Astrocyte of the hippocampus (primary cell): ENCODE results near the gene AGPAT4.

Experiments
- DNase-seq: peaks from one replicate; pipeline ENCODE4 v3.0.0; 2011; ENCODE audit warnings: low read depth, low spot score

AGPAT4 gene

GRCh38 chr6:161281092-161281491 lies 7.2 kb upstream of the AGPAT4 start:
- DNase-seq = no peak

DNA sequence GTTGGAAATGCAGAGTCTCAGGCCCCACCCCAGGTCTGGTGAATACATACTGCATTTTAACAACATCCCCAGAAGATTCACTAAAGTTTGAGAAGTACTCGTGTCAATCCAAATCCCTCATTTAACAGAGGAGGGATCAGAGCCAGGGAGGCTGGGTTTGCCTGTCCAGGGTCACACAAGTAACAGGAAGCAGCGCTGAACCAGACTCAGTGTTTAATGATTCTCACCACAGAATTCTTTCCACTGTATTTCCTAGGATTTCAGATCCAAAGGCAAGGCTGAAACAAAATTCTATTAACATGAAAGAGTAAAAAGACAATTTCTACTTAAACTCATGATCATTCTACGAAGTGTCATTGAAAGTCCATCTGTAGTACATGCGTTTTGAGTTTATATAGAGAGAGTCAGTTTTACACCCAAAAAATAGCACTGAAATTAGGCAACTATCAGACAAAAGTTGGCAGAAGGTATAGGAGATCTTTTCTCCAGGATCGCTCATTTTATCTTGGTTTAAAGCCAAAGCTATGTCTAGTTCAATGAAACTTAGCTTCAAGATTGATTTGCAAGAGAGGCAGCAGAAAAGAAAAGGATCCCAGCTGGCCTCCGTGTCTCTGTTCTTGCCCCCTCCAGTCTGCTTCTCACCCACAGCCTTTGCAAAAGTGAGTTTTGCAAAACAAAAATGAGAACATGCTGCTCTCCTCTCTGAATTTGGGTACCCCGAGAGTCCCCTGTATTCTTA lies 6.0 kb upstream of the AGPAT4 start:
- DNase-seq = no peak

DNA sequence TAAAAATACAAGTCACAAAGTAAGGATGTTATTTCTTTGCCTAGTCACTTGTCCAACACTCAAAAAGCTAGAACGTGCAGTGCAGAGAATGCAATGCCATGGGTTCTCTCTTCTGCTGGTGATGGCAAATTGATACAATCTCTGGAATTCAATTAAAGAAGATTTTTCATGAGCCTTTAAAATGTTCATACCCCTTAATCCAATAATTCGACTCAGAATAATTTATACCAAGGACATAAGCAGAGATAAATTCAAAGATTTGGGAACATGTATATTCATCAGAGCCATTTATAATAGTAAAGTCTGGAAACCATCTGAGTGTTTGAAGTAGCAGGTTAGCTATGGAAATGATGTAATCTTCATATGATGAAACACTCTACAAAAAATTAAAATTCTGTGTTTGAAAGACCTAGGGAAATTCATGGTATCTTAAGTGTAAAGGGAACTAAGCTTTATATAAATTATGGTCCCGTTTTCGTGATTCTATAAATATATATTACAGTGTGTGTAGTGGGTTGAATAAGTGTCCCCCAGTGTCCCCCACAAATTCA lies 2.8 kb upstream of the AGPAT4 start:
- DNase-seq = no peak

DNA sequence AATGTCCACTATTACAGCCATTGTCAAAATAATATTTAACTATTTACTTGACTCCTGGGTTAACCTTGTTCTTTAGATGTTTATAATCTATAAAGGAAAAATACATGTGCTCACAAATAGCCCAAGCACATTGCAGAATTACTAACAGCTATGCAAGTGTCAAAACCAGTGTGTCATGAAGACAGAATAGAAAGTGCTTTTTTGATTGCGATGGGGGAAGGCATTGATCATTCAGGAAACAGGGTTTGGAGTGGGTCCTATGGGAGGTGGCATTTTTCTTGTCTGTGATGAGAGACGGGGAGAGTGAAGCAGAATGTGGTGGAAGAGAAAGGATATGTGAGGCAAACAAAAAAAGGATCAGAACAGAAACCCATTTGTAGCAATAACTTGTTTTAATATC lies 1.0 kb upstream of the AGPAT4 start:
- DNase-seq = no peak

- DNase-seq = no peak
Observed at GRCh38 chr6:161274488-161274858, 612 bp upstream of the AGPAT4 start.

GRCh38 chr6:161273274-161273751 lies 548 bp downstream of the AGPAT4 start:
- DNase-seq = peak; percentile 78

DNA sequence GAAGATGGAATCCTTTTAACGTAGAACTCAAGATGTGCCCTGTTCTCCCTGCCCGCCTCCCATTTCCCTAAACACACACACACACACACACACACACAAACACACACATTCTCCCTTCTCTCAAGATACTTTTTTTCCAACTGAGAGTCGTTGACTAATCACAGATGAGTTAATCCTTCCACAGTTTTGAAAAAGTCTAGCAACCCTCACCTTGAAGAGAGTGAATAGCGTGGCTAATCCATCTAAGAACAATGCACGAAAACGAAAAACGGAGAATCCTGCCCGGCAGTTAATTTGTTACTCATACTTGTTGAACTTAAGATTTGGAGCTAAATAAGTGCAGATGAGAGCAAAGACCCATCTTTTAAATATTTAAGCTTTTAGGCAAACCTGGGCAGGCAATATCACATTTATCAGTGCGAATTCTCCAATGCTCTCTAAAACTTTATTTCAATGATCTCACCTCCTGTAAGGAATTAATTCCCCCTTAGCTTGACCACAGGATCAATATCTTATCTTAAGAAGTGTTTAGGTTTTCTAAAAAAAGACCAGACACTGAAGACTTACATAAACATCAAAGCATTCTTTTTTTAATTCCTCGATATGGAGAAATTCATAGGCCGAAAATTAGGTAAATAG lies 1.1 kb downstream of the AGPAT4 start:
- DNase-seq = peak; percentile 66

- no peak for DNase-seq
Observed at GRCh38 chr6:161271343-161272030, 2.4 kb downstream of the AGPAT4 start.

DNA sequence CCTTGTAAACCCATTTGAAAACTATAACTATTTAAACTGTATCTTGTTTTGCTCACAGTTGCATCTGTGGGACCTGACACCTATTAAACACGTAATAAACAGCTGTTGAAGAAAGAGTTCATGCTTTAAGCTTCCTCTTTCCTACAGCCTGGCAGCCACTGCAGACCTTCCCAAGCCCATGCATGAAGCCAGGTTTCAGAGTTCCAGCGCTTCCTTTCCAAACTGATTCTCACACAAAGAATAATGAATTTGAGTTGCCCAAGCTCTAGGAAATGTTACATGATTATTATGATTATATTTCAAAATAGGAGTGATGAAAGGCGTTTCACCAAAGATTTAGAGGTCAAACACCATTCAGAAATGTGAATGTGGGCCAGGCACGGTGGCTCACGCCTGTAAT lies 3.7 kb downstream of the AGPAT4 start:
- no peak for DNase-seq

DNA sequence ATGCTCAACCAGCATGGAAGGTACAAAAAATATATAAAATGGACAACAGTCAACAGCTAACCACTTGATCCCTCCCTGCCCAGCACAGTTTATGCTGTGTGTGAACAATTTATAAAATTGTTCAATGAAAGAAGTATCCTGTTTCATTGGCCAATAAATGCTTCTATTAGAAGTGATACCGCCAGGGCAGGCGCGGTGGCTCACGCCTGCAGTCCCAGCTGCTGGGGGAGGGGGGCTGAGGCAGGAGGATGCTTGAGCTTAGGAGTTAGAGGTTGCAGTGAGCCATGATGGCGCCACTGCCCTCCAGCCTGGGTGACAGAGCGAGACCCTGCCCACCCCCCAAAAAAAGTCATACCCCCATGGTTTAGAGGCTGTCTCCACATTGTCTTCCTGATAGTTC lies 4.6 kb downstream of the AGPAT4 start:
- DNase-seq = no peak

DNA sequence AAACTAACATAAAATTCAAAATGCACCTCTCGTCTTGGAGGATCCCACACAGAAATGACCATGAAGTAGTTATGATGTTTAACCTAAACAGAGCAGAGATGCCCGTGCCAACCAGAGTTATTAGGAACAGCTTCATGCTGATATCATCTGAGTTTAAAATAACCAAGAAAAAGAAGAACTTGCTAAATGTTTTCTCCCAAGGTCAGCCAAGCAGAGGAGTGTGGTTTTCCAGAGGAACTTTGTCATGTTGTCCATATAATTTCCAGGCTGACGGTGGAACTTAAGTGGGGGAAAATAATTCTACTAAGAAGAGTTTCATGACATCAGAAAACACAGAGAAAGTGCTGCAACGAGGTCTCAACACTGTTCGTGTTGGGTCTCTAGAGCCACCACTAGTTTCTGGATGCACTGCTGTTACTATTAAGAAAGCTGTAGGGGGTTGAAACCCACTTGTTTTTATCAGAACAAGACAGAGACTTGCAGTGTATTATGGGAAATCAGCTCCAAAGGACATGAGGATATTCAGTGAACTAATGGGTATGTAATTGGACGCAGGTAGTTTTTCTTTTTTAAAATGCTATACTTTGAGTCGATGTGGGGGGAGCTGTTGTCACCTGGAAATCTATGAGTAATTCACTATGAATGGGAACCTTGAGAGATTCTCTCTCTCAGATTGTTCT lies 5.2 kb downstream of the AGPAT4 start:
- no peak for DNase-seq

DNA sequence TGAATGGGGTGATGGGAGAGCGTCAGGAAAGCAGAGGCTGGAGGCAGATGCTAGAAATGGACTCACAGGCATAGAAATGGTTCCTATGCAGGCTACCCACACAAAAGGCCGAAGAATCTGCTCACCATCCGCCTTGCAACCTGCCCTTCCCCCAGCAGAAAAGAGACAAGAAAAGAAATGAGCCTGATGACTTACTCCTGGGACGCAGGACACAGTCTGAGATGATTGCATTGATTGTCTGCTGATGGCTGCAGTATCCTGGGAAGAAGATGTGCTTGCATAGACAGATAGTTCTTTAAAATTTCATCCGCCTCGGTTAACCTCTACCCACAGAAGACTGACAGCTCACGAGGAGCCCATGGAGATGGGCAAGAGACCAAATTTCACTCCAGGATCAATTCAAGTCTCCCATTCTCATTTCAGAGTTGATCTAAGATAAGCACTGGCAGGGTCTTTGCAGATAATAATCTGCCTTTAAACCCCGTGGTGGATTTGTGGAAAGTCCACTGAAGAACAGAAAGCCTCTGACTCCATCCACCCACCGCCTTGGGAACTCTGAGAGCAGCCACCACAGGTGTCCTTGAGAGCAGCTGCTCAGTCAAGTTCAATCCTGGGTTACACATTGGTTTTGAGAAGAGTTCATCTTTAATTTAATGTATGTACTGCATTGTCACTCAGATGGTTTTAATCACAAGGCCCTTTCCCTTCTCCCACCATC lies 7.2 kb downstream of the AGPAT4 start:
- DNase-seq = no peak

DNA sequence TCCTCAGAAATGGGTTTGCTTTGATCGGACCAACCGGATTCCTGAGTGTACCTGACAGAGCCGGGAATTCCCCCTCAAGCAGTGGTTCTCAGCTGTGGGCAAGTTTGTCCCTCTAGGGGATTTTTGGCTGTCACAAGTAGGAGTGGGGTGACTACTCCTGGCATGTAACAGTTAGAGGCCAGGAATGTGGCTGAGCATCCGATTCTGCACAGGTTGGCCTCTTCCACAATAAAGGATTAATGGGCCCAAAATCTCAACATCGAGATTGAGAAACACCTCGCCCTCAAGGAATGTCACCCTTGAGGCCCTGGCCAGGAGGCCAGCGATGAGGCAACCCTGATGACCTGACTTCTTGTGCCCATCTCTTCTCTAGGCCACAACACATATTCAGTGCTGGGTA lies 7.9 kb downstream of the AGPAT4 start:
- DNase-seq = peak; percentile 32

GRCh38 chr6:161265554-161265953 lies 8.3 kb downstream of the AGPAT4 start:
- DNase-seq = no peak

DNA sequence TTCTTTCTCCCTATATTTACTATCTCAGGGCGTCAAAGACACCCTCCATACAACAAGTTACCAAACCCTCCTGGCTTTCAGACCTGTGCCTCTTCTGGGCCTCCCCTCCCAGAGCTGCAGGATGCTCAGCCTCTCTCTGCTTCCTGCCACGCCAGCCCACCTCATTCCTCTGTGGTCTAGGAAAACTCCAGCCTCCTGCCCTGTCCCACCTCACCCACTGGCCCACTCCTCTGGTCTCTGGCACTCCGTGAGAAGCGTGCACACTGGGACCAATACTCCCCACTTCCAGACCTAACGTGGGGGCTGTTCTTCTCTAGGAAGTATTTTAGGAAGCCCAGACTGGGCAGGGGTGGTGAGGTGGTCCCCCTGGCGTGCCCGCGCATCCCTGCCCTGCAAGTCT lies 9.7 kb downstream of the AGPAT4 start:
- no peak for DNase-seq

- DNase-seq = no peak
Observed at GRCh38 chr6:161261816-161262215, 12.0 kb downstream of the AGPAT4 start.

- peak; percentile 54 for DNase-seq
Observed at GRCh38 chr6:161261325-161261724, 12.5 kb downstream of the AGPAT4 start.

DNA sequence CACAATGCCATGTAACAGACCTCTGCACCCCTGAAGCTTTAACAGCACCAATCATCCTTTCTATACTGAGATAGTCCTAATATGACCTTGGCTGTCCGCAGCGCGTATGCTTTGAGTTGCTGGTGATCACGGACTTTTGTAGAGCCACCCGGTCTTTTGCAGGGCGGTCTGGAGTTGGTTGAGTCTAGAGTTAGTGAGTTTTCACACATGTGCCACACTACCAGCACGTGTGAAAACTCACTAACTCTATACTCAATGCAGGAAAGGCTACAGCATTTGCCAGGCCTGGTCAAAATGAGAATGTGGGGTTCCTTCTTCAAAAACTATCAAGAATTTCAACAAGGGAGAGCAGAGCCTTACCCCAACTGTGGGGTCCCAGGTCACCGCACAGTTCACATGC lies 14.6 kb downstream of the AGPAT4 start:
- no peak for DNase-seq

DNA sequence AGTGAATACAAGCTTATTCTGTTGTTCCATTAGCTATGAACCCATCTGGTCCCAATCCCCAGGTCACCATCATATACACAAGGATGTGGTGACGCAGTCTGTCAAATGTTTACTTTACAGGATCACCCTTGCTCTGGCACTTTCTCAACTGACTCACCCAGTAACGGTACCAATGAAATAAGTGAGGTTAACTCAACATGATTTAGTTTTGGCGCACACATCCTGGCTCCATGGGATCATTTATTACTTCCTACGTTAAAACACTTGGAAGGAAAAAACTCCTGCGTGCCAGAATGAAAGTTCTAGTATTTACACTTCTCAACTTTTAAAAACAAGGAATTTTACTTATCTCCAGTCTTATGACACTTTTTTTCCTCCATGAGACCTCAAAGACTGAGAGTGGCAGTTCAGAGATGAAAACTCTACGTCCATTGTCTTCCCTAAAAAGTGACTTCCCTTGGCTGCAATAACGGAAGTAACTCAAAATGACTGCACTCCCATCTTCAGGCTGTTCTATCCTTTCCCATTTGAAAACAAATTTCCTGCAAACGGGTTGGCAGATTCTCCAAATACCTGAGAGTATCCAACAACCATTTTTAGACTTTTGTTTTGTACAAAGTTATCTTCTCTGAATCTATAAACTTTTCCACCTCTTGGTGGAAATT lies 15.9 kb downstream of the AGPAT4 start:
- peak; percentile 83 for DNase-seq

DNA sequence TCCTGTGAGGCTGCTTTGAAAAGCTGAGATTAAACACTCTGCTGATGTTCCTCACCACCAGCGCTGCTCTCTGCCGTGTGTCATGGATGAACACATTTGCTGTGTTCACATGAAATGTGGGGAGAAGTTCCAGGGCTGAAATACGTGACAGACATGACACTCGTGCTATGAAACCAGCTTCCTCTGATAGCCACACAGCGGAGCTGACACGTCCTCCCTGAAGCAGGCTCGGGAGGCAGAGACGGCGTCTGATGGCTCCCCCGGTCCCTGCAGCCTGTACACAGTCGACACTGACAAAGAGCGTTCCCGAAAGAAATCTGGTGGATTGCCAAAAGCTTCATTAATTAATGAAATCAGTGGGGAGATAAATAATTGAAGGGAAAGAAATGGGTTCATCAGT lies 17.5 kb downstream of the AGPAT4 start:
- no peak for DNase-seq

DNA sequence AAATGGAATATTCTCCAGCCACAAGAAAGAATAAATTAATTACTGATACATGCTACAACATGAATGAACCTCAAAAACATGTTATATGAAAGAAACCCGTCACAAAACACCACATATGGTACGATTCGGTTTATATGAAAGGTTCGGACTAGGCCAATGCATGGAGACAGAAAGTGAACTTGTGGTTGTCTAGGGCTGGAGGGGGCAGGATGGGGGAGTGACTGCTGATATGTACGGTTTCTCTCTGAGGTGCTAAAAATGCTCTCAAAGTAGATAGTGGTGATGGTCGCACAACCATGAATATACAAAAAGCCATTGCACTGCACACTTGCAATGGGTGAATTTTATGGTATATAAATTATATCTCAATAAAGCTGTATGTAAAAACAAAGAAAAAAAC lies 18.3 kb downstream of the AGPAT4 start:
- no peak for DNase-seq
